Measurements from ENCODE around the gene LRRC31. TPM values are rescaled to one million over a fixed set of nuclear protein-coding genes. Genes with fewer than 3 reads are reported as not detected.

The LRRC31 gene
- total and polyA plus RNA-seq, 12 donors: not detected

- DNase-seq (no peak), ATAC-seq (no peak)
- H3K36me3 ChIP-seq: no peaks in the 10 kb centered on the region
- TF ChIP-seq CTCF (IDR thresholded peaks at IDR 0.05): no peak
- peaks cover 0 to 21% (median 5%) of the 10 kb centered on the region in 7 donors for H3K27me3 ChIP-seq
- peaks cover 0 to 11% (median 0%) of the 10 kb centered on the region in 9 donors for H3K4me1 ChIP-seq
- intact Hi-C loops (cut with DNase I): no loop called here
- 86% methylated on average over 3 of the region's 3 CpGs for WGBS, 2 donors
- no peaks in the 10 kb centered on the region for H3K9me3 ChIP-seq
- H3K4me3 ChIP-seq: no peak overlapping the region
- H3K27ac ChIP-seq: no peak overlapping the region
Observed at GRCh38 chr3:169825316-169825715, 44.4 kb downstream of the LRRC31 start.

DNA sequence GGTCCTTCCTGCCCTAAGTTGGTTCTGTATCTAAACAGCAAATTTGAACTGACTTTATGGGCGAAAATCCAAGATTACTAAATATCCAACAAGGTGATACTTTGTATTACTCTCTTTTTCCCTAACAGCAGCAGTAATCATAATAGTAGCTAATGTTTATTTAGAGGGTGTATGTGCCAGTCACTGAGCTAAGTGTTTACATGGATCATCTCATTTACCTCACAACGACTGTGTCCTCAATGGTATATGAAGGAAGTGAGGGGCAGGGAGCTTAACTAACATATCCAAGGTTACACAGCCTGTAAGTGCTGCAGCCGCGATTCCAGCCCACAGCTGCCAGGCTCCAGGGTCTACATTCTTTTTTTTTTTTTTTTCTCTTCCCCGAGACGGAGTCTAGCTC lies 46.8 kb downstream of the LRRC31 start:
- no peaks in the 10 kb centered on the region for H3K4me1 ChIP-seq
- no peak overlapping the region for H3K27ac ChIP-seq
- intact Hi-C loops (cut with DNase I): no loop called here
- no peak for ATAC-seq
- H3K36me3 ChIP-seq: no peaks in the 10 kb centered on the region
- WGBS, 2 donors: 78 to 88% methylated on average over 6 of the region's 6 CpGs
- no peak for DNase-seq
- no peak overlapping the region for H3K4me3 ChIP-seq
- no peak for TF ChIP-seq CTCF (IDR thresholded peaks at IDR 0.05)
- no peaks in the 10 kb centered on the region for H3K9me3 ChIP-seq
- peaks cover 0 to 21% (median 5%) of the 10 kb centered on the region in 7 donors for H3K27me3 ChIP-seq

DNA sequence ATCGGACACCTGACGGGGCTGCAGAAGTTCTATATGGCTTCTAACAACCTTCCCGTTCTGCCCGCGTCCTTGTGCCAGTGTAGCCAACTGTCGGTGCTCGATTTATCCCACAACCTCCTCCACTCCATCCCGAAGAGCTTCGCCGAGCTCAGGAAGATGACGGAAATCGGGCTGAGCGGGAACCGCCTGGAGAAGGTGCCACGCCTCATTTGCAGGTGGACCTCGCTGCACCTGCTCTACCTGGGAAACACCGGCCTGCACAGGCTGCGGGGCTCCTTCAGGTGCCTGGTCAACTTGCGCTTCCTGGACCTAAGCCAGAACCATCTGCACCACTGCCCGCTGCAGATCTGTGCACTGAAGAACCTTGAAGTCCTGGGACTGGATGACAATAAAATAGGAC lies 47.2 kb downstream of the LRRC31 start:
- peaks cover 0 to 21% (median 5%) of the 10 kb centered on the region in 7 donors for H3K27me3 ChIP-seq
- no peak for TF ChIP-seq CTCF (IDR thresholded peaks at IDR 0.05)
- H3K9me3 ChIP-seq: no peaks in the 10 kb centered on the region
- H3K4me1 ChIP-seq: no peaks in the 10 kb centered on the region
- H3K36me3 ChIP-seq: no peaks in the 10 kb centered on the region
- H3K4me3 ChIP-seq: no peak overlapping the region
- intact Hi-C loops (cut with DNase I): no loop called here
- no peak overlapping the region for H3K27ac ChIP-seq
- DNase-seq: no peak
- 96 to 97% methylated on average over 20 of the region's 20 CpGs for WGBS, 2 donors
- no peak for ATAC-seq

- ATAC-seq: no peak
- no peak overlapping the region for H3K27ac ChIP-seq
- intact Hi-C loops (cut with DNase I): no loop called here
Observed at GRCh38 chr3:169822091-169822490, 47.6 kb downstream of the LRRC31 start.

More at GRCh38 chr3:169822091-169822490, 47.6 kb downstream of the LRRC31 start:
- no peak for TF ChIP-seq CTCF (IDR thresholded peaks at IDR 0.05)
- no peak for DNase-seq
- peaks cover 0 to 21% (median 5%) of the 10 kb centered on the region in 7 donors for H3K27me3 ChIP-seq
- H3K4me3 ChIP-seq: no peak overlapping the region
- H3K4me1 ChIP-seq: no peaks in the 10 kb centered on the region
- 91 to 93% methylated on average over 15 of the region's 15 CpGs for WGBS, 2 donors
- H3K9me3 ChIP-seq: no peaks in the 10 kb centered on the region
- H3K36me3 ChIP-seq: no peaks in the 10 kb centered on the region
